Pancreas (tissue), 10 donors: ENCODE results near the gene GSTM3. TPM values are rescaled to one million over a fixed set of nuclear protein-coding genes. Genes with fewer than 3 reads are reported as not detected.
A peak's percentile ranks its signal among the peaks of the same experiment; 100 is the strongest.

Source experiments
- ATAC-seq, 4 donors: fragments of 200-7000 bp; cut with Tn5 transposase; one replicate each; pipeline versions ENCODE4 v1.8.0 to v1.9.1; 2020; ENCODE audit warnings: mild to moderate bottlenecking in 4 of 4, moderate library complexity in 4 of 4
- DNase-seq, 6 donors: peaks; one replicate each; pipeline ENCODE4 v3.0.0-alpha.2; 2020
- FAIRE-seq: peaks from 2 replicates; lab custom pipeline; 2012; peaks lifted over from hg19 to GRCh38; lab: Jason Lieb, UNC
- H3K27ac ChIP-seq, 4 donors: fragments of 200-600 bp; sonication (generic); 1 replicate in 3 of 4; 2 replicates in 1 of 4; pipeline versions ENCODE4 v1.5.0 to v1.8.0; 2020
- H3K27me3 ChIP-seq, 4 donors: fragments of 200-600 bp; one replicate each; pipeline ENCODE4 v1.8.0; 2021
- H3K36me3 ChIP-seq, 3 donors: fragments of 200-600 bp; sonication (generic) in 1 of 3; one replicate each; pipeline versions ENCODE4 v1.5.0 to v1.8.0; 2020 to 2021
- H3K4me1 ChIP-seq, 3 donors: fragments of 200-600 bp; one replicate each; pipeline ENCODE4 v1.8.0; 2021
- H3K4me3 ChIP-seq, 4 donors: fragments of 200-600 bp; sonication (generic) in 2 of 4; one replicate each; pipeline versions ENCODE4 v1.5.0 to v1.8.0; 2020 to 2021
- H3K9me3 ChIP-seq, 4 donors: fragments of 200-600 bp; one replicate each; pipeline ENCODE4 v1.8.0; 2021
- CTCF ChIP-seq, 4 donors: fragments of 200-600 bp; sonication (generic) in 3 of 4; IDR thresholded peaks; one replicate each; pipeline versions ENCODE4 v1.5.0 to v1.8.0; 2021; ENCODE audit warnings: antibody characterized with exemption in 4 of 4
- WGBS, 2 donors: extraction: QIAGEN DNeasy Blood & Tissue Kit; methylation state at CpG; one replicate each; pipeline ENCODE4 v1.1.7; 2013; 5-methylcytosine and 5-hydroxymethylcytosine counted together
- intact Hi-C, 3 donors: fragments of 100-400 bp; cut with DNase I; formaldehyde crosslinking; loops; one replicate each; pipeline versions ENCODE4 v1.11.1 to v1.14.2; 2022
- polyA plus RNA-seq, 2 donors: library from polyadenylated mRNA; stranded (reverse); fragments of 200-250 nt; gene quantifications; one replicate each; pipeline ENCODE4 v1.2.3, GENCODE V29; 2013
- total RNA-seq, 6 donors: library from RNA; stranded (reverse); fragmentation: NEBNext Ultra II Directional in 4 of 6; extraction: Animal tissue kit (Norgen Biotek cat#: 25700) in 4 of 6; gene quantifications; one replicate each; pipeline versions ENCODE4 v1.2.1 to v1.2.4, GENCODE V29; 2021 to 2023
- donor health status: healthy with polysubstance abuse.
- donor health status: DM: no; HTN: no; CAD: no; lungs with moderate emphysema.
- donor health status: DM: no; HTN: no; CAD: no.
- donor health status: control.
- donor health status: control.
- donor health status: Bipolar disorder and iron deficiency.
- donor health status: DM: yes; HTN: yes; CAD: no.
- donor health status: DM: no; HTN: no; CAD: no.
- donor health status: DM: no; HTN: no; CAD: no.
- donor health status: DM: yes; HTN: yes; CAD: no.

The GSTM3 gene
- total and polyA plus RNA-seq, 8 donors, result 13.9 to 58.1 (median 24.7) TPM

- Histone ChIP-seq H3K9me3 (no peaks in the 10 kb centered on the region), H3K4me3 (no peak overlapping the region), H3K4me1 (no peaks in the 10 kb centered on the region), H3K27ac (no peak overlapping the region), H3K27me3 (no peaks in the 10 kb centered on the region), H3K36me3 (no peaks in the 10 kb centered on the region)
- DNase-seq, result peak in 2 of 6 donors; percentile 25 to 46
- intact Hi-C loops, result no loop called here
- no peak for ATAC-seq
- FAIRE-seq, result no peak
- 66 to 74% methylated on average over 4 of the region's 4 CpGs for WGBS, 2 donors
- TF ChIP-seq CTCF (IDR thresholded peaks at IDR 0.05), result no peak
These were observed 44.7 kb upstream of the GSTM3 start for GRCh38 chr1:109785446-109786111.

- FAIRE-seq (no peak), ATAC-seq (no peak), DNase-seq (peak in 2 of 6 donors; percentile 20 to 29)
- no peak overlapping the region for H3K27ac ChIP-seq
- no peaks in the 10 kb centered on the region for H3K9me3 ChIP-seq
- 87 to 92% methylated on average over 5 of the region's 5 CpGs for WGBS, 2 donors
- no peaks in the 10 kb centered on the region for H3K27me3 ChIP-seq
- no peak overlapping the region for H3K4me3 ChIP-seq
- intact Hi-C loops, result no loop called here
- no peaks in the 10 kb centered on the region for H3K36me3 ChIP-seq
- no peak for TF ChIP-seq CTCF (IDR thresholded peaks at IDR 0.05)
- no peaks in the 10 kb centered on the region for H3K4me1 ChIP-seq
These were observed 43.9 kb upstream of the GSTM3 start for GRCh38 chr1:109784551-109785252.

GRCh38 chr1:109783436-109783835 is 42.6 kb upstream of the GSTM3 start:
- no peak for TF ChIP-seq CTCF (IDR thresholded peaks at IDR 0.05)
- peak; percentile 53 to 69 (median 59) for ATAC-seq
- no peak overlapping the region for H3K27ac ChIP-seq
- no peak overlapping the region for H3K4me3 ChIP-seq
- 64 to 65% methylated on average over 8 of the region's 8 CpGs for WGBS, 2 donors
- H3K4me1 ChIP-seq, result no peaks in the 10 kb centered on the region
- H3K27me3 ChIP-seq, result no peaks in the 10 kb centered on the region
- intact Hi-C loops, result no loop called here
- DNase-seq, result peak in 2 of 6 donors; percentile 31 to 51
- H3K9me3 ChIP-seq, result no peaks in the 10 kb centered on the region
- H3K36me3 ChIP-seq, result no peaks in the 10 kb centered on the region
- FAIRE-seq, result no peak

- no peak overlapping the region for H3K27ac ChIP-seq
- ATAC-seq, result no peak
- no peaks in the 10 kb centered on the region for H3K4me1 ChIP-seq
- DNase-seq, result peak in 2 of 6 donors; percentile 26 to 45
- 77 to 86% methylated on average over 4 of the region's 4 CpGs for WGBS, 2 donors
- no peak for FAIRE-seq
- intact Hi-C loops, result no loop called here
- H3K27me3 ChIP-seq, result no peaks in the 10 kb centered on the region
- no peak overlapping the region for H3K4me3 ChIP-seq
- no peaks in the 10 kb centered on the region for H3K36me3 ChIP-seq
- TF ChIP-seq CTCF (IDR thresholded peaks at IDR 0.05), result no peak
- H3K9me3 ChIP-seq, result no peaks in the 10 kb centered on the region
These were observed 42.1 kb upstream of the GSTM3 start for GRCh38 chr1:109782927-109783326.

GRCh38 chr1:109782514-109782913 is 41.7 kb upstream of the GSTM3 start:
- no peaks in the 10 kb centered on the region for H3K36me3 ChIP-seq
- DNase-seq (peak in 1 of 6 donors; percentile 11), ATAC-seq (peak in 1 of 4 donors; percentile 10), FAIRE-seq (no peak)
- H3K27ac ChIP-seq, result no peak overlapping the region
- H3K9me3 ChIP-seq, result no peaks in the 10 kb centered on the region
- H3K4me3 ChIP-seq, result no peak overlapping the region
- no peaks in the 10 kb centered on the region for H3K4me1 ChIP-seq
- intact Hi-C loops, result no loop called here
- 50 to 76% methylated on average over 1 of the region's 1 CpG for WGBS, 2 donors
- no peaks in the 10 kb centered on the region for H3K27me3 ChIP-seq
- TF ChIP-seq CTCF (IDR thresholded peaks at IDR 0.05), result no peak
